ENCODE data around the gene BGLAP.

DNA sequence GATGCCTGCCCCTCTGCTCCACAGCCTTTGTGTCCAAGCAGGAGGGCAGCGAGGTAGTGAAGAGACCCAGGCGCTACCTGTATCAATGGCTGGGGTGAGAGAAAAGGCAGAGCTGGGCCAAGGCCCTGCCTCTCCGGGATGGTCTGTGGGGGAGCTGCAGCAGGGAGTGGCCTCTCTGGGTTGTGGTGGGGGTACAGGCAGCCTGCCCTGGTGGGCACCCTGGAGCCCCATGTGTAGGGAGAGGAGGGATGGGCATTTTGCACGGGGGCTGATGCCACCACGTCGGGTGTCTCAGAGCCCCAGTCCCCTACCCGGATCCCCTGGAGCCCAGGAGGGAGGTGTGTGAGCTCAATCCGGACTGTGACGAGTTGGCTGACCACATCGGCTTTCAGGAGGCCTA lies 754 bp downstream of the BGLAP start:
- TF ChIP-seq POLR2A (IDR thresholded peaks at IDR 0.05; ENCODE audit: insufficient read depth in 1 of 2, low read depth in 2 of 2, low read length in 2 of 2) (no peak), SMYD3 (CRISPR knock-in tag; IDR thresholded peaks at IDR 0.05) (no peak), SP1 (IDR thresholded peaks at IDR 0.05) (no peak), SP1 (CRISPR knock-in tag; IDR thresholded peaks at IDR 0.05) (no peak), HCFC1 (IDR thresholded peaks at IDR 0.05; ENCODE audit: low read depth, low read length) (no peak)
- TF ChIP-seq, protein P1, sequence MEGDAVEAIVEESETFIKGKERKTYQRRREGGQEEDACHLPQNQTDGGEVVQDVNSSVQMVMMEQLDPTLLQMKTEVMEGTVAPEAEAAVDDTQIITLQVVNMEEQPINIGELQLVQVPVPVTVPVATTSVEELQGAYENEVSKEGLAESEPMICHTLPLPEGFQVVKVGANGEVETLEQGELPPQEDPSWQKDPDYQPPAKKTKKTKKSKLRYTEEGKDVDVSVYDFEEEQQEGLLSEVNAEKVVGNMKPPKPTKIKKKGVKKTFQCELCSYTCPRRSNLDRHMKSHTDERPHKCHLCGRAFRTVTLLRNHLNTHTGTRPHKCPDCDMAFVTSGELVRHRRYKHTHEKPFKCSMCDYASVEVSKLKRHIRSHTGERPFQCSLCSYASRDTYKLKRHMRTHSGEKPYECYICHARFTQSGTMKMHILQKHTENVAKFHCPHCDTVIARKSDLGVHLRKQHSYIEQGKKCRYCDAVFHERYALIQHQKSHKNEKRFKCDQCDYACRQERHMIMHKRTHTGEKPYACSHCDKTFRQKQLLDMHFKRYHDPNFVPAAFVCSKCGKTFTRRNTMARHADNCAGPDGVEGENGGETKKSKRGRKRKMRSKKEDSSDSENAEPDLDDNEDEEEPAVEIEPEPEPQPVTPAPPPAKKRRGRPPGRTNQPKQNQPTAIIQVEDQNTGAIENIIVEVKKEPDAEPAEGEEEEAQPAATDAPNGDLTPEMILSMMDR (CRISPR knock-in tag; IDR thresholded peaks at IDR 0.05) = no peak
- TF ChIP-seq, protein P2, sequence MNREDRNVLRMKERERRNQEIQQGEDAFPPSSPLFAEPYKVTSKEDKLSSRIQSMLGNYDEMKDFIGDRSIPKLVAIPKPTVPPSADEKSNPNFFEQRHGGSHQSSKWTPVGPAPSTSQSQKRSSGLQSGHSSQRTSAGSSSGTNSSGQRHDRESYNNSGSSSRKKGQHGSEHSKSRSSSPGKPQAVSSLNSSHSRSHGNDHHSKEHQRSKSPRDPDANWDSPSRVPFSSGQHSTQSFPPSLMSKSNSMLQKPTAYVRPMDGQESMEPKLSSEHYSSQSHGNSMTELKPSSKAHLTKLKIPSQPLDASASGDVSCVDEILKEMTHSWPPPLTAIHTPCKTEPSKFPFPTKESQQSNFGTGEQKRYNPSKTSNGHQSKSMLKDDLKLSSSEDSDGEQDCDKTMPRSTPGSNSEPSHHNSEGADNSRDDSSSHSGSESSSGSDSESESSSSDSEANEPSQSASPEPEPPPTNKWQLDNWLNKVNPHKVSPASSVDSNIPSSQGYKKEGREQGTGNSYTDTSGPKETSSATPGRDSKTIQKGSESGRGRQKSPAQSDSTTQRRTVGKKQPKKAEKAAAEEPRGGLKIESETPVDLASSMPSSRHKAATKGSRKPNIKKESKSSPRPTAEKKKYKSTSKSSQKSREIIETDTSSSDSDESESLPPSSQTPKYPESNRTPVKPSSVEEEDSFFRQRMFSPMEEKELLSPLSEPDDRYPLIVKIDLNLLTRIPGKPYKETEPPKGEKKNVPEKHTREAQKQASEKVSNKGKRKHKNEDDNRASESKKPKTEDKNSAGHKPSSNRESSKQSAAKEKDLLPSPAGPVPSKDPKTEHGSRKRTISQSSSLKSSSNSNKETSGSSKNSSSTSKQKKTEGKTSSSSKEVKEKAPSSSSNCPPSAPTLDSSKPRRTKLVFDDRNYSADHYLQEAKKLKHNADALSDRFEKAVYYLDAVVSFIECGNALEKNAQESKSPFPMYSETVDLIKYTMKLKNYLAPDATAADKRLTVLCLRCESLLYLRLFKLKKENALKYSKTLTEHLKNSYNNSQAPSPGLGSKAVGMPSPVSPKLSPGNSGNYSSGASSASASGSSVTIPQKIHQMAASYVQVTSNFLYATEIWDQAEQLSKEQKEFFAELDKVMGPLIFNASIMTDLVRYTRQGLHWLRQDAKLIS (CRISPR knock-in tag; IDR thresholded peaks at IDR 0.05) = no peak
- TF ChIP-seq, protein P3, sequence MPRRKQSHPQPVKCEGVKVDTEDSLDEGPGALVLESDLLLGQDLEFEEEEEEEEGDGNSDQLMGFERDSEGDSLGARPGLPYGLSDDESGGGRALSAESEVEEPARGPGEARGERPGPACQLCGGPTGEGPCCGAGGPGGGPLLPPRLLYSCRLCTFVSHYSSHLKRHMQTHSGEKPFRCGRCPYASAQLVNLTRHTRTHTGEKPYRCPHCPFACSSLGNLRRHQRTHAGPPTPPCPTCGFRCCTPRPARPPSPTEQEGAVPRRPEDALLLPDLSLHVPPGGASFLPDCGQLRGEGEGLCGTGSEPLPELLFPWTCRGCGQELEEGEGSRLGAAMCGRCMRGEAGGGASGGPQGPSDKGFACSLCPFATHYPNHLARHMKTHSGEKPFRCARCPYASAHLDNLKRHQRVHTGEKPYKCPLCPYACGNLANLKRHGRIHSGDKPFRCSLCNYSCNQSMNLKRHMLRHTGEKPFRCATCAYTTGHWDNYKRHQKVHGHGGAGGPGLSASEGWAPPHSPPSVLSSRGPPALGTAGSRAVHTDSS (CRISPR knock-in tag; conservative IDR thresholded peaks at IDR 0.05) = no peak
- TF ChIP-seq, protein P4, sequence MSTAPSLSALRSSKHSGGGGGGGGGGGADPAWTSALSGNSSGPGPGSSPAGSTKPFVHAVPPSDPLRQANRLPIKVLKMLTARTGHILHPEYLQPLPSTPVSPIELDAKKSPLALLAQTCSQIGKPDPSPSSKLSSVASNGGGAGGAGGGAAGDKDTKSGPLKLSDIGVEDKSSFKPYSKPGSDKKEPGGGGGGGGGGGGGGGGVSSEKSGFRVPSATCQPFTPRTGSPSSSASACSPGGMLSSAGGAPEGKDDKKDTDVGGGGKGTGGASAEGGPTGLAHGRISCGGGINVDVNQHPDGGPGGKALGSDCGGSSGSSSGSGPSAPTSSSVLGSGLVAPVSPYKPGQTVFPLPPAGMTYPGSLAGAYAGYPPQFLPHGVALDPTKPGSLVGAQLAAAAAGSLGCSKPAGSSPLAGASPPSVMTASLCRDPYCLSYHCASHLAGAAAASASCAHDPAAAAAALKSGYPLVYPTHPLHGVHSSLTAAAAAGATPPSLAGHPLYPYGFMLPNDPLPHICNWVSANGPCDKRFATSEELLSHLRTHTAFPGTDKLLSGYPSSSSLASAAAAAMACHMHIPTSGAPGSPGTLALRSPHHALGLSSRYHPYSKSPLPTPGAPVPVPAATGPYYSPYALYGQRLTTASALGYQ (CRISPR knock-in tag; IDR thresholded peaks at IDR 0.05) = no peak

All from HepG2 (cell line).